DND-41 (cell line): Measurements from ENCODE around the gene SGK1.

ENCODE experiments used
- EZH2 ChIP-seq: IDR thresholded peaks from 3 replicates; pipeline ENCODE4 v1.6.1; 2012; ENCODE audit warnings: borderline replicate concordance, low read depth, mild to moderate bottlenecking, moderate library complexity, low read length, inconsistent platforms; ENCODE audit not compliant: severe bottlenecking
- TF ChIP-seq, protein P1 (sequence below): IDR thresholded peaks from 2 replicates; pipeline ENCODE4 v1.5.1; 2012; ENCODE audit warnings: borderline replicate concordance, low read length, moderate library complexity, mild to moderate bottlenecking; ENCODE audit not compliant: poor library complexity, severe bottlenecking; ENCODE audit errors: extremely low read depth

- no peak for TF ChIP-seq EZH2
- TF ChIP-seq, protein P1, sequence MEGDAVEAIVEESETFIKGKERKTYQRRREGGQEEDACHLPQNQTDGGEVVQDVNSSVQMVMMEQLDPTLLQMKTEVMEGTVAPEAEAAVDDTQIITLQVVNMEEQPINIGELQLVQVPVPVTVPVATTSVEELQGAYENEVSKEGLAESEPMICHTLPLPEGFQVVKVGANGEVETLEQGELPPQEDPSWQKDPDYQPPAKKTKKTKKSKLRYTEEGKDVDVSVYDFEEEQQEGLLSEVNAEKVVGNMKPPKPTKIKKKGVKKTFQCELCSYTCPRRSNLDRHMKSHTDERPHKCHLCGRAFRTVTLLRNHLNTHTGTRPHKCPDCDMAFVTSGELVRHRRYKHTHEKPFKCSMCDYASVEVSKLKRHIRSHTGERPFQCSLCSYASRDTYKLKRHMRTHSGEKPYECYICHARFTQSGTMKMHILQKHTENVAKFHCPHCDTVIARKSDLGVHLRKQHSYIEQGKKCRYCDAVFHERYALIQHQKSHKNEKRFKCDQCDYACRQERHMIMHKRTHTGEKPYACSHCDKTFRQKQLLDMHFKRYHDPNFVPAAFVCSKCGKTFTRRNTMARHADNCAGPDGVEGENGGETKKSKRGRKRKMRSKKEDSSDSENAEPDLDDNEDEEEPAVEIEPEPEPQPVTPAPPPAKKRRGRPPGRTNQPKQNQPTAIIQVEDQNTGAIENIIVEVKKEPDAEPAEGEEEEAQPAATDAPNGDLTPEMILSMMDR, result no peak
Observed at GRCh38 chr6:134307075-134307474, 10.8 kb downstream of the SGK1 start.
